GM19035 (cell line): ENCODE results near the gene JPT2.

Experiments
- ATAC-seq: cut with Tn5 transposase; IDR thresholded peaks from one replicate; pipeline ENCODE4 v1.9.1; 2021; ENCODE audit not compliant: unreplicated experiment

Gene JPT2

GRCh38 chr16:1677942-1678499 lies at the start of gene JPT2:
Gene JPT2 (plus strand): TSS chr16:1678279. CDS start chr16:1678313, 34 bp downstream.
- peak; percentile 93 for ATAC-seq

DNA sequence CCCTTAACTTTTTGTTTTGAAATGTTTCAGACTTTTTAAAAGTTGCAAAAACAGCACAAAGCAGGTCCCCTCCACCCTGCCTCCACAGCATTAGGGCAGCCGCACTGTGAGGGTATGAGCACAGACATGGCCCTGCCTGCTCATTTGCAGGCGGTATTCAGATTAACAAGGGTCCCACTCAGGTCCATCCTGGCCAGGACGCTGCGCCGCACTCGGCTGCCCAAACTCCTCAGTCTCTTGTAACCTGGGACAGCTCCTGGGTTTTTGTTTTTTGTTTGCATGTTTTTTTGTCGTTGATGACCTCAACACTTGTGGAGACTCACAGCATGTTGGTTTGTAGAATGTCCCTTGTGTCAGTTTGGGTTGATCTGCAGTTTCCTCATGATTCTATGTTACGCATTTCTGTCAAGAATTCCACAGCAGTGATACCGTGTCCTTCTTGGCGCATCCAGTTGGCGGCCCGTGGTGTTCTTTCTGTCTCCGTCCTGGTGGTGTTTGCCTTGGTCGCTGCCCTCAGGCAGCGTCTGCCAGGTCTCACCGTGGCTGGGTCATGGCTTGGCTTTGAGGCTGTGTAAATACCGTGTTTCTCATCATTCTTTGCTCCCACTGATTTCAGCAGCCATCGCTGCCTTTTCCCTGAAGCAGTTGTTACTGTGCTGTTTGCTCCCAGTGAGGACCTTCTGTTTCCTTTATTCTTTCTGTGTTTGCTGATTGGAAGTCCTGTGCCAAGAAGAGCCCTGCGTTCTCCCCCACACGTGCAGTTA lies 47.4 kb upstream of the JPT2 start:
- ATAC-seq: no peak

GRCh38 chr16:1631230-1631629 lies 46.8 kb upstream of the JPT2 start:
- no peak for ATAC-seq

DNA sequence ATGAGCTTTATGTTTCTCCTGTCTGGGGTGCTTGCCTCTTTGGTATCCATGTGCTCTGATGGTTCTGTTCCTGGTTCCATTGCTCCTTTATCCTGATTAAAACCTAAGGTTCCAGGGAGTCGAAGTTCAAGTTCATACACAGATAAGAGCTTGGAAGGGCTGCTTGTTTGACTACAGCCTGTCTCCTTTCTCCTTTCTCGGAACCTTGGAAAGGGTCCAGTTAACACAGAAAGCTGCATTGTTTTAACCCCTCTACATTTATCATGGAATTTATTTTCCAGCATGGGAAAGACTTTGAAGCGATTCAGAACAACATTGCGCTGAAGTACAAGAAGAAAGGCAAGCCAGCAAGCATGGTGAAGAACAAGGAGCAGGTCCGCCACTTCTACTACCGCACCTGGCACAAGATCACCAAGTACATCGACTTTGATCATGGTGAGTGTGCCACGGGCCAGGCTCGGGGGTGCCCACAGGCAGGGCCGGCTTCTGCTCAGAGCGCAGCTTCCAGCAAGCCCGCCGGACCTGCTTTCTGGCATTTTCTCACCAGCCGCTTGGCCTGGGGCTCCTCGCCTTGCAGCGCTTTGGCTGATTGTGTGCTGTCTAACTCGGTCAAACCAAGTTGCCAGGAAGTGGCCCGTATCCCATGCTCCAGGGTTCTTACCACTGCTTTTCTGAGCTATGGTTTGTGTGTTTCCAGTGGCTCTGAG lies 46.0 kb upstream of the JPT2 start:
- no peak for ATAC-seq

GRCh38 chr16:1632638-1632970 lies 45.5 kb upstream of the JPT2 start:
- ATAC-seq: no peak

DNA sequence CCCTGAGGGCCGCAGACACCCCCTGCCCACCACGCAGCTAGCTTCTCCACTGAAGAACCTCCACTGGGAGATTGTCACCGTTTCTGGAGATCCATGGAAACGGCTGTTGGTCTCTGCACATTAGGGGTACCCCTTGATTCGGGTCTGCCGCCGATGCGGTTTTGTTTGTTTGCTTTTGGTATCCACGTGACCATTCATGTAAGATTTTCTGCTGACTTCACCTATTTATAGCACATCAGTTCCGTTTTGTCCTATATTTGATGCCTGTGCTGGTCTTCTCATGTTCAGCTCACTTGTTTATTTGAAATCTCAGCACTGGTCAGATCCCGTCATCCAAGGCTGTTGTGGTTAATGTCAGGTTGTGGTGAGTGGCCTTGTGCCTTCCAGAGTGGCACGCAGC lies 44.8 kb upstream of the JPT2 start:
- no peak for ATAC-seq

- ATAC-seq: no peak
Observed at GRCh38 chr16:1634541-1634940, 43.5 kb upstream of the JPT2 start.

- ATAC-seq: no peak
Observed at GRCh38 chr16:1635070-1635469, 43.0 kb upstream of the JPT2 start.

DNA sequence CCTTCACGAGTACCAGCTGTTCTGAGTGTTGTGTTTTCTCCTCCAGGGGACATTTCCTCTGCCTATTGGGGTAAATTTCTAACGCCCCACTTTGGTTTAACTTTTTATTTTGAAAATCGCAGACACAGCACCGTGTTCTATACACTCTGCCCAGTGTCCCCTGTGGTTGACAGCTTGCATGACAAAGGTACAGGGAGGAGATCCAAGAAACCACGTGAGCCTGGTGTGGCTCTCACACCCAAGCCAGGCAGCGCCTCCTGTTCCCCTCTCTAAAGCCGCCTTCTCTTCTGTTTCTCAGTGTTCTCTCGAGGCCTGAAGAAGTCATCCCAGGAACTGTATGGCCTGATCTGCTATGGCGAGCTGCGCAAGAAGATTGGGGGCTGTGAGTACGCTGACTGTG lies 40.6 kb upstream of the JPT2 start:
- no peak for ATAC-seq

GRCh38 chr16:1638757-1639156 lies 39.3 kb upstream of the JPT2 start:
- ATAC-seq: no peak

DNA sequence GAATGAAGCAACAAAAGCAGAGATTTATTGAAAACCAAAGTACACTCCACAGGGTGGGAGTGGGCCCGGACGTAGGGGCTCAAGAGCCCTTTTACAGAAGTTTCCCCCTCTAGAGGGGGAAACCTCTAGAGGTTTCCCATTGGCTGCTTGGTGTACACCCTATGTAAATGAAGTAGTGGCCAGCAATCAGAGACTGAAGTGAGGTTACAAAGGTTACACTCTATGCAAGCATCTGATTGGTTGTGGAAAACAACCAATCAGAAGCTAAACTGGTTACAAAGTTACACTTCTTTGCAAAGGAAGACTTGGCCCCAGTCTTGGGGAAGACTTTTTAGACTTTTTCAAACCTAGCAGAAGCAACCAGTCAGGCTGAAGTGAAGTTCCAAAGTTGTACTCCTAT lies 38.8 kb upstream of the JPT2 start:
- no peak for ATAC-seq

- no peak for ATAC-seq
Observed at GRCh38 chr16:1639860-1640259, 38.2 kb upstream of the JPT2 start.

DNA sequence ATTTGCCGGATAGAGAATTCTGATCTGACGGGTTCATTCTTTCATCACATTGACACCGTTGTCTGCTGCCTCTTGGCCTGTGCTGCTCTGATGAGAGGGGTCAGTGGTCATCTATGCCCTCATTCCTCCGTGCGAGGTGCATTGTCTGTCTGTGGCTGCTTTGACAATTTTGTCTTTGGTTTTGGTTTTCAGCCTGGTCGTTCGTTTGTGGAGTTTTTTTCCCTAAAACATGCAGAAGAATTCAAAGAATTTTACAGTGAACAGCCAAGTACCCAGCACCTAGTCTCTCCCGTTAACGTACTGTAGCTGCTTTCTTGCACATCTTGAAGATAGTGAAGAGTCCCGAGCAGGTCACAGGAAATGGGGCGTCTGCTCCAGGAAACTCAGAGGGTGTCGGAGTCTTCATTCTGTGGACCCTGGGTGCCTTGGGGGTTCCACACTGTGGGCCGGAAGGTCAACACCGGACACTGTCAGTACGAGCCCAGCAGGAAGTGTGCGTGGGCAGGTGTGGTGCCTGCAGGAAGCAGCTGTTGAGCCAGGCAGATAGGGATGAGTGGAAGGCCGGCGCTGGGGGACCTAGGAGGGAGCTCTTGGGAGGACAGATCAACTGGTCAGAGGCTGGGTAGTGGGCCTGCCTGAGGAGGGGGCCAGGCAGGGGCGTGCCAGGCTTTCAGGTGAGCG lies 37.7 kb upstream of the JPT2 start:
- ATAC-seq: no peak

DNA sequence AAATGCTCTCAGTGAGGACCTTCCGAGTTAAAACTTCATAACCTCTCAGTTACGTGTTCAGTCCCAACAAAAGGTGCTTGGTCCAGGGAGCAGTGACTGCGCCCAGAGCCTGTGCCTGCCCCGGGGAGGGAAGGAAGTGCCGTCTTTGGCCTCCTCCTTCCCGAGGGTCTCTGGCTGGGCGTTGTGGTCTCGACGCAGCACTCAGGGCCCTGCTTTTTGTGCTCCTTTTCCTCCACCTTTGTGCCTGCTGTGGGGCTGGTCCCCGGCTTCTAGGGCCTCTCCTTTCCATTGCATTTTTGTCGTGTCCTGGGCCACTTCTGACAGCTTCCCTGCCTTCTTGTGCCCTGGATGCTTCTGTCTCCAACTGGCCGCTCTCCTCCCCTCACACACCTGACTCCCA lies 36.8 kb upstream of the JPT2 start:
- ATAC-seq: no peak

- ATAC-seq: no peak
Observed at GRCh38 chr16:1642148-1642547, 35.9 kb upstream of the JPT2 start.

- no peak for ATAC-seq
Observed at GRCh38 chr16:1642753-1643152, 35.3 kb upstream of the JPT2 start.

GRCh38 chr16:1643521-1643920 lies 34.6 kb upstream of the JPT2 start:
- no peak for ATAC-seq

GRCh38 chr16:1645914-1646525 lies 32.1 kb upstream of the JPT2 start:
- no peak for ATAC-seq

GRCh38 chr16:1647856-1648255 lies 30.2 kb upstream of the JPT2 start:
- ATAC-seq: no peak

- ATAC-seq: no peak
Observed at GRCh38 chr16:1650131-1650530, 27.9 kb upstream of the JPT2 start.
